IPS-18c (cell line): Measurements from ENCODE around the gene GALK1.
"Not testable (repeated sequence)": the region's sequence is repeated elsewhere in the genome, so short reads cannot be mapped to it uniquely, and the experiment has no call there.

ENCODE experiments used
- H3K4me3 ChIP-seq: 2 replicates; pipeline ENCODE4 v1.7.0; 2013; ENCODE audit warnings: low read depth, mild to moderate bottlenecking, low read length, moderate library complexity; ENCODE audit not compliant: insufficient read depth
- H3K9me3 ChIP-seq: one replicate; pipeline ENCODE4 v1.6.1; 2013; ENCODE audit warnings: mild to moderate bottlenecking, low read length, moderate library complexity; ENCODE audit not compliant: control insufficient read depth, insufficient read depth

GALK1 gene

GRCh38 chr17:75791254-75791653, 26.3 kb upstream of the GALK1 start:
- Histone ChIP-seq H3K4me3 (no peak overlapping the region), H3K9me3 (no peaks in the 10 kb centered on the region)

GRCh38 chr17:75785016-75785890, 20.3 kb upstream of the GALK1 start:
- Histone ChIP-seq H3K9me3 (no peaks in the 10 kb centered on the region), H3K4me3 (peak overlapping the region; percentile 68)

- no peaks in the 10 kb centered on the region for H3K9me3 ChIP-seq
- peak within 1 kb of the TSS; percentile 68 for H3K4me3 ChIP-seq
Observed at GRCh38 chr17:75784473-75785015, 19.6 kb upstream of the GALK1 start, which contains the start of gene UNK. Gene UNK, plus strand, starts transcription at chr17:75784806. Its CDS starts 75 bp downstream, at chr17:75784881.

GRCh38 chr17:75783803-75784472, 18.9 kb upstream of the GALK1 start:
- H3K9me3 ChIP-seq: no peaks in the 10 kb centered on the region
- H3K4me3 ChIP-seq: peak overlapping the region; percentile 36; the same call in 1 of the 2 replicates

GRCh38 chr17:75783069-75783783, 18.2 kb upstream of the GALK1 start:
- Histone ChIP-seq H3K9me3 (no peaks in the 10 kb centered on the region), H3K4me3 (no peak overlapping the region)

- H3K9me3 ChIP-seq: no peaks in the 10 kb centered on the region
- H3K4me3 ChIP-seq: no peak overlapping the region
Observed at GRCh38 chr17:75779987-75780889, 15.2 kb upstream of the GALK1 start.

GRCh38 chr17:75779250-75779986, 14.4 kb upstream of the GALK1 start:
- no peaks in the 10 kb centered on the region for H3K9me3 ChIP-seq
- peak overlapping the region; percentile 80 for H3K4me3 ChIP-seq

- peak overlapping the region; percentile 80 for H3K4me3 ChIP-seq
- no peaks in the 10 kb centered on the region for H3K9me3 ChIP-seq
Observed at GRCh38 chr17:75778861-75779249, 13.9 kb upstream of the GALK1 start.

GRCh38 chr17:75778066-75778860, 13.3 kb upstream of the GALK1 start:
- peak overlapping the region; percentile 80 for H3K4me3 ChIP-seq
- not testable (repeated sequence) for H3K9me3 ChIP-seq

GRCh38 chr17:75777296-75777922, 12.4 kb upstream of the GALK1 start:
- Histone ChIP-seq H3K9me3 (no peaks in the 10 kb centered on the region), H3K4me3 (no peak overlapping the region; the same call in 1 of the 2 replicates)

GRCh38 chr17:75776386-75777295, 11.6 kb upstream of the GALK1 start:
- H3K4me3 ChIP-seq: no peak overlapping the region
- H3K9me3 ChIP-seq: no peaks in the 10 kb centered on the region

- Histone ChIP-seq H3K9me3 (no peaks in the 10 kb centered on the region), H3K4me3 (no peak overlapping the region)
Observed at GRCh38 chr17:75774991-75775668, 10.1 kb upstream of the GALK1 start.

- H3K9me3 ChIP-seq: no peaks in the 10 kb centered on the region
- H3K4me3 ChIP-seq: no peak overlapping the region
Observed at GRCh38 chr17:75774471-75774990, 9.5 kb upstream of the GALK1 start.
